ENCODE data around the gene MGMT.

The MGMT gene

DNA sequence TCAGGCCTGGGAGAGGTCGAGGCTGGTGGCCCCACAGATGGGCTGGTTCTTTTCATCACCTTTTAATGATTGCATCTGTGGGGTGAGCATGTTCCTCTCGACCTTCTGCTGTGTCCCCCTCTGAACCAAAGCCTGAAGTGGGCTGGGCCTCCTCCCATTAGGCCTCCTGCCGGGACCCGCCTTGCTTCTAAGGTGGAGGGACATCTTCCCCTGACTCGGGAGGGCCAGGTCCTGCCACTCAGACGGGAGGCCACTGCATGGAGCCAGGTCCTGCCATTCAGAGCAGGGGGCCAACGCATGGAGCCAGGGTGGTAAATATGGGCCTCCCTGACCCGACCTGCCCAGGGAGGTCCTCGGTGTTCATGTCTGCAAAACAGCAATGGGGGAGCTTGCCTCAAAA lies 308.6 kb downstream of the MGMT start:
- no peaks in the 10 kb centered on the region for H3K4me1 ChIP-seq (ENCODE audit: insufficient read depth, low read length)

DNA sequence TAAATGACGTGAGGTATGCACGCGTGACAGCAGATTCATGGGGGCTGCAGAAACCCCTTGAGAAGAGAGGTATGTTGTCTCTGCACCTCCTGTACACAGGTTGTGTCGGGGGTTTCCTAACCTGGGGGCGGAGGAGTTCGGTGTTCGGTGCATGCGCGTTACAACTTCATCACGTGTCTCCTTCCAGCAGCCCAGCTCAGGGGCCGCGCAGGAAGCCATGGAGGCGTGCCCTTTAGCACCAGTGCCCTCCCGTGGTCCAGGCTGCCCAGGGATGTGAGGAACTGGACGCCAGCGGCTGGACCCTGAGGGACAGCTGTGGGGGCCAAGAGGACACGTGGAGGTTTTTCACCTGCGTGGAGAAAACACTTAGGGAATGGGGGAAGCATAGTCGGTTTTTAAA lies 310.6 kb downstream of the MGMT start:
- no peaks in the 10 kb centered on the region for H3K9me3 ChIP-seq (ENCODE audit: insufficient read depth, low read length, severe bottlenecking)
- TF ChIP-seq, protein P1, sequence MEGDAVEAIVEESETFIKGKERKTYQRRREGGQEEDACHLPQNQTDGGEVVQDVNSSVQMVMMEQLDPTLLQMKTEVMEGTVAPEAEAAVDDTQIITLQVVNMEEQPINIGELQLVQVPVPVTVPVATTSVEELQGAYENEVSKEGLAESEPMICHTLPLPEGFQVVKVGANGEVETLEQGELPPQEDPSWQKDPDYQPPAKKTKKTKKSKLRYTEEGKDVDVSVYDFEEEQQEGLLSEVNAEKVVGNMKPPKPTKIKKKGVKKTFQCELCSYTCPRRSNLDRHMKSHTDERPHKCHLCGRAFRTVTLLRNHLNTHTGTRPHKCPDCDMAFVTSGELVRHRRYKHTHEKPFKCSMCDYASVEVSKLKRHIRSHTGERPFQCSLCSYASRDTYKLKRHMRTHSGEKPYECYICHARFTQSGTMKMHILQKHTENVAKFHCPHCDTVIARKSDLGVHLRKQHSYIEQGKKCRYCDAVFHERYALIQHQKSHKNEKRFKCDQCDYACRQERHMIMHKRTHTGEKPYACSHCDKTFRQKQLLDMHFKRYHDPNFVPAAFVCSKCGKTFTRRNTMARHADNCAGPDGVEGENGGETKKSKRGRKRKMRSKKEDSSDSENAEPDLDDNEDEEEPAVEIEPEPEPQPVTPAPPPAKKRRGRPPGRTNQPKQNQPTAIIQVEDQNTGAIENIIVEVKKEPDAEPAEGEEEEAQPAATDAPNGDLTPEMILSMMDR (IDR thresholded peaks at IDR 0.05; ENCODE audit: borderline replicate concordance, extremely low read depth, low read length, poor library complexity, severe bottlenecking): no peak
- TF ChIP-seq EZH2 (IDR thresholded peaks at IDR 0.05; ENCODE audit: borderline replicate concordance, low read depth, low read length, severe bottlenecking): no peak
- no peak for DNase-seq
- no peaks in the 10 kb centered on the region for H3K36me3 ChIP-seq (ENCODE audit: insufficient read depth, low read length)
- no peak overlapping the region for H2AFZ ChIP-seq (ENCODE audit: low read depth, low read length)
- no peaks in the 10 kb centered on the region for H3K27me3 ChIP-seq (ENCODE audit: insufficient read depth, low read length, poor library complexity)
- H3K79me2 ChIP-seq (ENCODE audit: insufficient read depth, low read length): no peaks in the 10 kb centered on the region
- no peak for ATAC-seq (ENCODE audit: insufficient read depth, low read depth)
- H3K4me2 ChIP-seq (ENCODE audit: insufficient read depth, low read length): no peak overlapping the region
- H4K20me1 ChIP-seq (ENCODE audit: insufficient read depth, low read length): no peaks in the 10 kb centered on the region
- no peak overlapping the region for H3K9ac ChIP-seq (ENCODE audit: low read depth, low read length)
- no peak overlapping the region for H3K4me3 ChIP-seq (ENCODE audit: low read depth in 1 of 2, low read length in 2 of 2)
- no peak overlapping the region for H3K27ac ChIP-seq (ENCODE audit: low read length)
- H3K4me1 ChIP-seq (ENCODE audit: insufficient read depth, low read length): no peaks in the 10 kb centered on the region

More for the DNA sequence above, 308.6 kb downstream of the MGMT start:
- H3K27ac ChIP-seq (ENCODE audit: low read length): no peak overlapping the region
- H3K9me3 ChIP-seq (ENCODE audit: insufficient read depth, low read length, severe bottlenecking): no peaks in the 10 kb centered on the region
- no peak overlapping the region for H2AFZ ChIP-seq (ENCODE audit: low read depth, low read length)
- no peak overlapping the region for H3K4me2 ChIP-seq (ENCODE audit: insufficient read depth, low read length)
- DNase-seq: no peak
- H3K79me2 ChIP-seq (ENCODE audit: insufficient read depth, low read length): no peaks in the 10 kb centered on the region
- H4K20me1 ChIP-seq (ENCODE audit: insufficient read depth, low read length): no peaks in the 10 kb centered on the region
- no peaks in the 10 kb centered on the region for H3K27me3 ChIP-seq (ENCODE audit: insufficient read depth, low read length, poor library complexity)
- H3K36me3 ChIP-seq (ENCODE audit: insufficient read depth, low read length): peaks cover 7% of the 10 kb centered on the region; the same call in 1 of the 2 replicates
- no peak overlapping the region for H3K4me3 ChIP-seq (ENCODE audit: low read depth in 1 of 2, low read length in 2 of 2)
- TF ChIP-seq, protein P1 (IDR thresholded peaks at IDR 0.05; ENCODE audit: borderline replicate concordance, extremely low read depth, low read length, poor library complexity, severe bottlenecking): no peak
- TF ChIP-seq EZH2 (IDR thresholded peaks at IDR 0.05; ENCODE audit: borderline replicate concordance, low read depth, low read length, severe bottlenecking): no peak
- no peak overlapping the region for H3K9ac ChIP-seq (ENCODE audit: low read depth, low read length)
- ATAC-seq (ENCODE audit: insufficient read depth, low read depth): peak; percentile 22; the same call in 1 of the 3 replicates

DNA sequence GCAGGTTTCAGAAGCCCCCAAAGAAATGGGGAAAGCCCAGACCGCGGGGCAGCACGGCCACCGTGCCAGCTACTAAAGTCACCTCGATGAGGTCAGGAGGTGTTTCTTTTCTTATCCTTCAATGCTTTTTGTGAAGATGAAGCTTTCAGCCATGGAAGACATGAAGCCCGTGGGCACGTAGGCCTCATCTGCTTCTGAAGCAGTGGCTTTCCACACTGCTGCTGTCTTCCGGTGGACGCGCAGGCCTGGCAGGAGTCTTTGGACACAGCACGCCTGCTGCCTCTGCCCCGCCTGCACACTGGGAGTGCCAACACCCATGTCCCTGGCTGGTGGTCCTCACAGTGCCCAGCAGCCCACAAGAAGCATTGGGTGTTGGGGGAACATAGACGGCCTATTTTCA lies 311.5 kb downstream of the MGMT start:
- ATAC-seq (ENCODE audit: insufficient read depth, low read depth): no peak
- H3K9ac ChIP-seq (ENCODE audit: low read depth, low read length): no peak overlapping the region
- TF ChIP-seq, protein P1 (IDR thresholded peaks at IDR 0.05; ENCODE audit: borderline replicate concordance, extremely low read depth, low read length, poor library complexity, severe bottlenecking): no peak
- TF ChIP-seq EZH2 (IDR thresholded peaks at IDR 0.05; ENCODE audit: borderline replicate concordance, low read depth, low read length, severe bottlenecking): no peak
- no peaks in the 10 kb centered on the region for H3K79me2 ChIP-seq (ENCODE audit: insufficient read depth, low read length)
- DNase-seq: no peak
- H3K4me1 ChIP-seq (ENCODE audit: insufficient read depth, low read length): no peaks in the 10 kb centered on the region
- no peaks in the 10 kb centered on the region for H3K9me3 ChIP-seq (ENCODE audit: insufficient read depth, low read length, severe bottlenecking)
- no peak overlapping the region for H3K27ac ChIP-seq (ENCODE audit: low read length)
- no peak overlapping the region for H3K4me3 ChIP-seq (ENCODE audit: low read depth in 1 of 2, low read length in 2 of 2)
- H3K36me3 ChIP-seq (ENCODE audit: insufficient read depth, low read length): no peaks in the 10 kb centered on the region
- no peaks in the 10 kb centered on the region for H4K20me1 ChIP-seq (ENCODE audit: insufficient read depth, low read length)
- H2AFZ ChIP-seq (ENCODE audit: low read depth, low read length): no peak overlapping the region
- no peaks in the 10 kb centered on the region for H3K27me3 ChIP-seq (ENCODE audit: insufficient read depth, low read length, poor library complexity)
- no peak overlapping the region for H3K4me2 ChIP-seq (ENCODE audit: insufficient read depth, low read length)
